OCI-LY7 (cell line): ENCODE data around the gene SMAD6. TPM values are rescaled to one million over a fixed set of nuclear protein-coding genes. Genes with fewer than 3 reads are reported as not detected.

ENCODE experiments used
- BruUV-seq: library from RNA; stranded (reverse); fragments of 400-500 nt; replicated peaks from 2 replicates; lab custom pipeline; 2021; lab: Mats Ljungman, UMichigan
- CTCF ChIA-PET: fragments of 300-600 bp; sonication (Branson Sonifier 250); formaldehyde crosslinking; loops from one replicate; lab custom pipeline; 2022; ENCODE audit warnings: antibody characterized with exemption; ENCODE audit not compliant: unreplicated experiment; lab: Charles Lee
- POLR2A ChIA-PET: fragments of 300-600 bp; sonication (Branson Sonifier 250); formaldehyde crosslinking; loops from one replicate; lab custom pipeline; 2022; ENCODE audit warnings: antibody characterized with exemption; lab: Charles Lee
- DNase-seq: peaks from one replicate; pipeline ENCODE4 v3.0.0-alpha.2; 2015; ENCODE audit warnings: low spot score
- H2AFZ ChIP-seq: fragments of 200-600 bp; sonication (generic), shearing (Covaris generic); 2 replicates; pipeline ENCODE4 v1.6.1; 2014; ENCODE audit warnings: mild to moderate bottlenecking, antibody characterized with exemption, low read length, moderate library complexity
- H3K27ac ChIP-seq: fragments of 200-600 bp; sonication (generic); 2 replicates; pipeline ENCODE4 v1.5.1; 2014; ENCODE audit warnings: mixed run types, low read depth, mild to moderate bottlenecking, moderate library complexity, low read length, inconsistent platforms; ENCODE audit not compliant: poor library complexity, severe bottlenecking
- H3K36me3 ChIP-seq: fragments of 200-600 bp; sonication (generic); 2 replicates; pipeline ENCODE4 v1.6.1; 2014; ENCODE audit warnings: mild to moderate bottlenecking, antibody characterized with exemption, low read length, moderate library complexity, mixed read lengths; ENCODE audit not compliant: insufficient read depth
- H3K4me1 ChIP-seq: fragments of 200-600 bp; sonication (generic); 2 replicates; pipeline ENCODE4 v1.5.1; 2014; ENCODE audit warnings: mild to moderate bottlenecking, low read length; ENCODE audit not compliant: insufficient read depth, poor library complexity, severe bottlenecking
- H3K4me2 ChIP-seq: fragments of 200-600 bp; sonication (generic); 2 replicates; pipeline ENCODE4 v1.6.1; 2014; ENCODE audit warnings: mild to moderate bottlenecking, low read length
- H3K4me3 ChIP-seq: fragments of 200-600 bp; sonication (generic); 2 replicates; pipeline ENCODE4 v1.5.1; 2014; ENCODE audit warnings: mild to moderate bottlenecking, low read depth, low read length; ENCODE audit not compliant: poor library complexity, severe bottlenecking
- H3K79me2 ChIP-seq: fragments of 200-600 bp; sonication (generic); 2 replicates; pipeline ENCODE4 v1.6.1; 2016; ENCODE audit warnings: low read depth, mild to moderate bottlenecking, low read length, moderate library complexity, mixed read lengths; ENCODE audit not compliant: insufficient read depth
- H3K9me2 ChIP-seq: fragments of 200-600 bp; sonication (generic); 2 replicates; pipeline ENCODE4 v1.6.1; 2016; ENCODE audit warnings: mild to moderate bottlenecking, low read length, mixed read lengths; ENCODE audit not compliant: insufficient read depth
- H3K9me3 ChIP-seq: fragments of 200-600 bp; sonication (generic); 2 replicates; pipeline ENCODE4 v1.6.1; 2014; ENCODE audit warnings: mild to moderate bottlenecking, mixed run types, low read length, mixed read lengths
- H4K20me1 ChIP-seq: fragments of 200-600 bp; sonication (generic); 2 replicates; pipeline ENCODE4 v1.6.1; 2014; ENCODE audit warnings: mild to moderate bottlenecking, antibody characterized with exemption, low read length, moderate library complexity, mixed read lengths; ENCODE audit not compliant: insufficient read depth
- CTCF ChIP-seq: fragments of 200-600 bp; sonication (generic); conservative IDR thresholded peaks from 2 replicates; pipeline ENCODE4 v1.5.1; 2014; ENCODE audit warnings: mild to moderate bottlenecking, antibody characterized with exemption, low read length, moderate library complexity, mixed read lengths
- EZH2phosphoT487 ChIP-seq: fragments of 200-600 bp; sonication (generic); IDR thresholded peaks from 2 replicates; pipeline ENCODE4 v1.6.1; 2018; ENCODE audit warnings: low read depth, borderline replicate concordance, mild to moderate bottlenecking, mixed run types, antibody characterized with exemption, low read length, moderate library complexity, mixed read lengths
- intact Hi-C: fragments of 100-400 bp; cut with micrococcal nuclease; formaldehyde crosslinking; loops from one replicate; pipeline ENCODE4 v1.10.0; 2022; ENCODE audit not compliant: unreplicated experiment
- total RNA-seq, 2 experiments: library from RNA; depleted of rRNA in 1 of 2; stranded (reverse); fragments of >200 nt in 1 of 2; shearing (Covaris generic) in 1 of 2; gene quantifications; 2 replicates each; pipeline ENCODE4 v1.2.3, GENCODE V29; 2014 to 2022

The SMAD6 gene
- total RNA-seq, 2 experiments from 2014 or later: 14.6 to 16.1 TPM

- no peak for DNase-seq
- intact Hi-C loops: no loop called here
- Histone ChIP-seq H3K9me3 (no peaks in the 10 kb centered on the region), H3K4me3 (no peak overlapping the region), H3K36me3 (no peaks in the 10 kb centered on the region), H3K79me2 (no peaks in the 10 kb centered on the region), H3K27ac (no peak overlapping the region), H2AFZ (no peak overlapping the region), H4K20me1 (no peaks in the 10 kb centered on the region), H3K9me2 (no peaks in the 10 kb centered on the region), H3K4me1 (no peaks in the 10 kb centered on the region), H3K4me2 (no peak overlapping the region)
- BruUV-seq: no TSS peak
- CTCF ChIA-PET: no interaction called here
- POLR2A ChIA-PET: no interaction called here
- TF ChIP-seq EZH2phosphoT487: no peak
- TF ChIP-seq CTCF: no peak
These were observed 118.6 kb downstream of the SMAD6 start for GRCh38 chr15:66820481-66821176.

- POLR2A ChIA-PET: no interaction called here
- H2AFZ ChIP-seq: no peak overlapping the region
- no peaks in the 10 kb centered on the region for H3K9me3 ChIP-seq
- no peaks in the 10 kb centered on the region for H3K4me1 ChIP-seq
- CTCF ChIA-PET: no interaction called here
- H3K4me3 ChIP-seq: no peak overlapping the region
- H3K9me2 ChIP-seq: no peaks in the 10 kb centered on the region
- DNase-seq: no peak
- intact Hi-C loops: no loop called here
- H3K27ac ChIP-seq: no peak overlapping the region
- no peaks in the 10 kb centered on the region for H3K79me2 ChIP-seq
- no peaks in the 10 kb centered on the region for H3K36me3 ChIP-seq
- no TSS peak for BruUV-seq
- H3K4me2 ChIP-seq: no peak overlapping the region
- no peak for TF ChIP-seq EZH2phosphoT487
- no peak for TF ChIP-seq CTCF
- no peaks in the 10 kb centered on the region for H4K20me1 ChIP-seq
These were observed 119.3 kb downstream of the SMAD6 start for GRCh38 chr15:66821307-66821706.

GRCh38 chr15:66822114-66822513, 120.1 kb downstream of the SMAD6 start:
- H3K4me2 ChIP-seq: no peak overlapping the region
- intact Hi-C loops: no loop called here
- no TSS peak for BruUV-seq

More at GRCh38 chr15:66822114-66822513, 120.1 kb downstream of the SMAD6 start:
- Histone ChIP-seq H3K4me3 (no peak overlapping the region), H4K20me1 (no peaks in the 10 kb centered on the region), H3K9me3 (no peaks in the 10 kb centered on the region), H3K79me2 (no peaks in the 10 kb centered on the region), H3K9me2 (no peaks in the 10 kb centered on the region), H3K27ac (no peak overlapping the region), H3K36me3 (no peaks in the 10 kb centered on the region), H2AFZ (no peak overlapping the region), H3K4me1 (no peaks in the 10 kb centered on the region)
- POLR2A ChIA-PET: no interaction called here
- CTCF ChIA-PET: no interaction called here
- DNase-seq: no peak
- TF ChIP-seq EZH2phosphoT487 (no peak), CTCF (no peak)
